ENCODE results near the gene MEN1.

GRCh38 chr11:64843686-64844329, 33.5 kb upstream of the MEN1 start:
- TF ChIP-seq CTCF (IDR thresholded peaks at IDR 0.05): no peak
- no peak for TF ChIP-seq POLR2AphosphoS5 (IDR thresholded peaks at IDR 0.05)
- no peak for TF ChIP-seq POLR2A (IDR thresholded peaks at IDR 0.05)

Data from upper lobe of left lung (tissue), 4 donors.